ENCODE data around the gene COA7.

- TF ChIP-seq CTCF (IDR thresholded peaks at IDR 0.05) (no peak), POLR2A (IDR thresholded peaks at IDR 0.05) (peak; percentile 30 to 38), EP300 (IDR thresholded peaks at IDR 0.05) (no peak)
Observed at GRCh38 chr1:52697795-52698674, at the start of gene COA7.

All from sigmoid colon (tissue), 4 donors.